ENCODE measurements around the gene SH3RF2.

GRCh38 chr5:145903113-145903512 is 33.3 kb upstream of the SH3RF2 start:
- peak; percentile 41 to 44 for TF ChIP-seq CTCF (conservative IDR thresholded peaks at IDR 0.05 in 1 of 2, IDR thresholded peaks at IDR 0.05 in 1 of 2; ENCODE audit: extremely low read depth in 1 of 2, insufficient read depth in 1 of 2, low read depth in 1 of 2, low read length in 2 of 2)
- no peak for TF ChIP-seq EZH2 (IDR thresholded peaks at IDR 0.05; ENCODE audit: borderline replicate concordance, low read length)
